ENCODE data around the gene MYZAP.

DNA sequence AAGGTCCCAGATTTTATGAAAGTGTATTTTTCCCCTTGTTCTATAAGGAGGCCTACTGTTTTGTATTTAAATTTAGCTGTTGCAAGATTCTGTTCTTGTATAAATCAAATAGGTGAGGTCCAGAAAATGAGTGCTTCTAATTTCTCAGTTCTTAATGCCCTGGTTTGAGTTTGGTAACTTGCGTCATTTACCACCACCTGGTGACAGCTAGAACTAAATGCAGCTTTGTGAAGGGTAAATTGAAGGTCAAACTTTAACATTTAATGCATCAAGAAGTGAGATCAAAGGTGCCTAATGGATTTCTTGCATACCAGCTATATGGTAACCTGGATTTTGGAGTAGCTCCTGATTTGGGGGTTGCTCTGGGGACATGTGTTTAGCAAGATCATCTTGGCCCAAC is 64.1 kb downstream of the MYZAP start:
- no peak for TF ChIP-seq RFX5 (IDR thresholded peaks at IDR 0.05)
- TF ChIP-seq CTCF (IDR thresholded peaks at IDR 0.05): no peak
- TF ChIP-seq POLR2AphosphoS2 (conservative IDR thresholded peaks at IDR 0.05; ENCODE audit: low read length): no peak
- TF ChIP-seq, protein P1, sequence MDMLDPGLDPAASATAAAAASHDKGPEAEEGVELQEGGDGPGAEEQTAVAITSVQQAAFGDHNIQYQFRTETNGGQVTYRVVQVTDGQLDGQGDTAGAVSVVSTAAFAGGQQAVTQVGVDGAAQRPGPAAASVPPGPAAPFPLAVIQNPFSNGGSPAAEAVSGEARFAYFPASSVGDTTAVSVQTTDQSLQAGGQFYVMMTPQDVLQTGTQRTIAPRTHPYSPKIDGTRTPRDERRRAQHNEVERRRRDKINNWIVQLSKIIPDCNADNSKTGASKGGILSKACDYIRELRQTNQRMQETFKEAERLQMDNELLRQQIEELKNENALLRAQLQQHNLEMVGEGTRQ (IDR thresholded peaks at IDR 0.05): no peak
- TF ChIP-seq REST (IDR thresholded peaks at IDR 0.05): no peak
- TF ChIP-seq POLR2A (IDR thresholded peaks at IDR 0.05; ENCODE audit: low read length): no peak
- no peak for TF ChIP-seq EP300 (IDR thresholded peaks at IDR 0.05)
- TF ChIP-seq SMC3 (IDR thresholded peaks at IDR 0.05): no peak
- TF ChIP-seq HDAC2 (IDR thresholded peaks at IDR 0.05): no peak
